Measurements from ENCODE around the gene DNAL4.

The DNAL4 gene

GRCh38 chr22:38793721-38794466, at the start of gene DNAL4:
TSS of gene DNAL4 (minus strand) at chr22:38794143. CDS start at chr22:38782731, 11,412 bp downstream.
- no peak for TF ChIP-seq CTCF (conservative IDR thresholded peaks at IDR 0.05)
- peak within 1 kb of the TSS; percentile 54; the same call in 1 of the 2 replicates for H3K27ac ChIP-seq

GRCh38 chr22:38843201-38843656, 49.3 kb upstream of the DNAL4 start:
- TF ChIP-seq CTCF (conservative IDR thresholded peaks at IDR 0.05): peak; percentile 56
- peak overlapping the region; percentile 67 for H3K27ac ChIP-seq

GRCh38 chr22:38842512-38843200, 48.7 kb upstream of the DNAL4 start:
- no peak for TF ChIP-seq CTCF (conservative IDR thresholded peaks at IDR 0.05)

GRCh38 chr22:38841635-38842034, 47.7 kb upstream of the DNAL4 start:
- TF ChIP-seq CTCF (conservative IDR thresholded peaks at IDR 0.05): no peak
- H3K27ac ChIP-seq: no peak overlapping the region

More at GRCh38 chr22:38842512-38843200, 48.7 kb upstream of the DNAL4 start:
- H3K27ac ChIP-seq: peak overlapping the region; percentile 67

- TF ChIP-seq CTCF (conservative IDR thresholded peaks at IDR 0.05): no peak
- no peak overlapping the region for H3K27ac ChIP-seq
These were observed 47.3 kb upstream of the DNAL4 start for GRCh38 chr22:38841211-38841610.

GRCh38 chr22:38840129-38840528, 46.2 kb upstream of the DNAL4 start:
- no peak overlapping the region for H3K27ac ChIP-seq
- TF ChIP-seq CTCF (conservative IDR thresholded peaks at IDR 0.05): no peak

GRCh38 chr22:38839686-38840085, 45.7 kb upstream of the DNAL4 start:
- TF ChIP-seq CTCF (conservative IDR thresholded peaks at IDR 0.05): no peak
- no peak overlapping the region for H3K27ac ChIP-seq

Data from VCaP (cell line).